ENCODE data around the gene BHMT2.

Gene BHMT2

GRCh38 chr5:79111960-79112702 is 42.6 kb downstream of the BHMT2 start:
- in situ Hi-C loops (cut with MboI; ENCODE audit: low sequenced_read_pairs): no loop called here

DNA sequence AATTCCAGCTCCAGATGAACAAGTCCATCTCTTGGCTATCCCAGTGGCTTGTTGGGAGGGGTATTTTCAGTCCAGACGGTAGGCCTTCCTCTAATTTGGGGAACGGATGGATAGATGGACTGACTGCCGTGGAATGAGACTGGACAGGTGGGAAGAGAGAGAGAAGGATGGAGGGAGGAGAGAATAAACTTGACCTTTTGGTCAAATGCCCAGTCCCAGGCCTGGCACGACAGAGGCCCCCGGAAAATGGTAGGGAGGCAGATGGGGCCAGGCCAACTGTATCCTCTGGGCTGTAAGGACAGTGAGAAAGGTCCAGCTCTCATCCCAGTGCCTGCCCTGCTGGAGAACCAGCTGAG is 43.1 kb downstream of the BHMT2 start:
- in situ Hi-C loops (cut with MboI; ENCODE audit: low sequenced_read_pairs): no loop called here

DNA sequence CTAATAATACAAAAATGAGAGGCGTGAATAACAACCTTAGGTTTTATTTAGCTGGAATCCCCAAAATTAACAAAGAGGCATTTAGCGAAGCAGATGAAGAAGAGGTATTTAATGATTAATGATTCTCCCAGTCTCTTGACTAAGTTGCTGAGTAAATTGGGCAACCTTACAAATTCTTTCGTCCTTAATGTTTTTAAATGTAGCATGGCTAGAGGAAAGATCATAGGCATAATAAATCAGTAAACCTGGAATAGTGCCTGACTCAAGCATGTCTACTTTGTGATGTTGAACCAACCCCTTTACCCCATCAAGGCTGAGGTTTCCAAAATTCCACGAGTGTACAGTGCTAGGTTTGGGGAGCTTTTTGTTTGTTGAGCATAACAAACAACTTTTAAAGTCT is 49.9 kb downstream of the BHMT2 start:
- in situ Hi-C loops (cut with MboI; ENCODE audit: low sequenced_read_pairs): no loop called here

- in situ Hi-C loops (cut with MboI; ENCODE audit: low sequenced_read_pairs): no loop called here
Measured at GRCh38 chr5:79120221-79120620, 50.7 kb downstream of the BHMT2 start.

DNA sequence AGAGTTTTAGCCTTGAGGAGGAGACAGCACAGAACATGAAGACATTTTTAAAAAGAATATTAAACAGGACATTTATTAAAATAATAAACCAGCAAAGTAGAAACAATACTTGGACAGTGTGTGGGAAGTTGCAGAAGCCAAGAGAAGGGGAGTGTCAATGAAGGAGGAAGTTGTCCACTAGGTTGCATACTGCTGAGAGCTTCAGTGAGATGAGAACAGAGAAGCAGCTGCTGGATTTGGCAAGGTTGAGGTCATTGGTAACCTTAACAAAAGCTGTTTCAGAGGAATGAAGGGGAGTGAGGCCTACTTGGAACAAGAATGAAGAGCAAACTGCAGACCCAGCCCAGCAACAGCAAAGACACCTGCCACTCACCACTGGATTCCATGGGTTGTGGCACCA is 53.4 kb downstream of the BHMT2 start:
- in situ Hi-C loops (cut with MboI; ENCODE audit: low sequenced_read_pairs): no loop called here

- in situ Hi-C loops (cut with MboI; ENCODE audit: low sequenced_read_pairs): loop anchor here (25.0 kb wide), 1 partner anchor 338 kb away; no protein-coding TSS in a partner anchor
Measured at GRCh38 chr5:79124607-79125006, 55.0 kb downstream of the BHMT2 start.

- in situ Hi-C loops (cut with MboI; ENCODE audit: low sequenced_read_pairs): loop anchor here (25.0 kb wide), 1 partner anchor 332 kb away; no protein-coding TSS in a partner anchor
Measured at GRCh38 chr5:79130781-79131180, 61.2 kb downstream of the BHMT2 start.

GRCh38 chr5:79133121-79133656 is 63.6 kb downstream of the BHMT2 start:
- in situ Hi-C loops (cut with MboI; ENCODE audit: low sequenced_read_pairs): loop anchor here (25.0 kb wide), 1 partner anchor 329 kb away; no protein-coding TSS in a partner anchor

- in situ Hi-C loops (cut with MboI; ENCODE audit: low sequenced_read_pairs): loop anchor here (25.0 kb wide), 1 partner anchor 328 kb away; no protein-coding TSS in a partner anchor
Measured at GRCh38 chr5:79133657-79134451, 64.3 kb downstream of the BHMT2 start.

DNA sequence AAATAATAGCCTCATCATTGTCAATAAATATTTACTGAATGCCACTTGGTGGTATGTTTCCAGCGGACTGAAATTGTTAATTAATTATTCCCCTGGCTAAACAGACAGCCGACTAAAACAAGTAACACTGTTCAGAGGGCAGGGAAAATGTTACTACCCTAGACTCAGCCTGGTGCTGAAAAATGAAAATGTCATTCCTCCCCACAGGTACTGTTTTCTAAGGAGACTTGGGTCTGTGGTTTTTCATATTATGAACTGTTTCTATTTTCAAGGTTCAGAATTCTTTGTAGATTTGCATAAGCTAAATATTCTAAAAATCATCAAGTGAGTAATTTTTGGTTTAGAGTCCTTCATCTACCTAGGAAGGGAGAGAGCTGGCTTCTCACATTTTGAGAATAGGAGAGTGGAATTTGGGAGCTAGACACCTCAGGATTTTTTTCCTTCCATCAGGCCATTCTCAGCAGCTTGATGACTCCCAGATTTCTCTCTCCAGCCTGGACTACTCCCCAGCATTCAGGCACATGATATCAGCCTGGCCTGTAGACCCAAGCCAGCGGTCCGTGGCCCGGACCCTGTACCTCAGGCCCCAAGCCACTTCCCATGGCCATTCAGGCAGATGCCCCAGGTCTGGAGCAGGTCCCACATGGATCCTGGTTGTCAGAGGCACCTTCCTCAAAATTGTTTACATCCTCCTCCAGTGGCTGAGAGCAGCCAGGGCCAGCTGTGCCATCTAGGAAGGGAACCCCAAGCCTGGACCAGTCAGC is 66.4 kb downstream of the BHMT2 start:
- in situ Hi-C loops (cut with MboI; ENCODE audit: low sequenced_read_pairs): loop anchor here (25.0 kb wide), 1 partner anchor 326 kb away; no protein-coding TSS in a partner anchor

DNA sequence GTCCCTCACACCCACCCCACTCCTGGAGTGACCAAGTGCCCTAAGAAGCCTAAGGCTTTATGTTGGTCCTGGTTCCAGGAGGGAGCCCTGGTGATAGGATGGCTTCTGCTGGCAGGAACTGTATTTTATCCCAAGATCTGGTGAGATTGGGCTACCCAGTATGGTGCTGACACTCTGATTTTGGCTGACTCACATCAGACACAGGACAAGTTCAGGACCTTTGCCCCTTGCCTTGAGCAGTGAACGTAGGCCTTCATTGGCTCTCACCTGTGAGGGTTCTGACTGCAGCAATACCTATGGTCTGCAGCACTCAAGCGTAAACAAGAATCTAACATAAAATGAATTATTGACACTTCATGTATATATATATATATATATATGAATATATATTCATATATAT is 67.1 kb downstream of the BHMT2 start:
- in situ Hi-C loops (cut with MboI; ENCODE audit: low sequenced_read_pairs): loop anchor here (25.0 kb wide), 1 partner anchor 326 kb away; no protein-coding TSS in a partner anchor

All from HL-60/S4 treated with retinoic acid at 250 ng/mL for 4 days and 3 days (cell line).